GM12872 (cell line): Measurements from ENCODE around the gene CSGALNACT2.

Source experiments
- TF ChIP-seq, protein P1 (sequence below): IDR thresholded peaks from 3 replicates; pipeline ENCODE4 v1.5.1; 2011; ENCODE audit warnings: low read depth, mild to moderate bottlenecking, low read length, moderate library complexity; ENCODE audit not compliant: insufficient read depth

CSGALNACT2 gene

DNA sequence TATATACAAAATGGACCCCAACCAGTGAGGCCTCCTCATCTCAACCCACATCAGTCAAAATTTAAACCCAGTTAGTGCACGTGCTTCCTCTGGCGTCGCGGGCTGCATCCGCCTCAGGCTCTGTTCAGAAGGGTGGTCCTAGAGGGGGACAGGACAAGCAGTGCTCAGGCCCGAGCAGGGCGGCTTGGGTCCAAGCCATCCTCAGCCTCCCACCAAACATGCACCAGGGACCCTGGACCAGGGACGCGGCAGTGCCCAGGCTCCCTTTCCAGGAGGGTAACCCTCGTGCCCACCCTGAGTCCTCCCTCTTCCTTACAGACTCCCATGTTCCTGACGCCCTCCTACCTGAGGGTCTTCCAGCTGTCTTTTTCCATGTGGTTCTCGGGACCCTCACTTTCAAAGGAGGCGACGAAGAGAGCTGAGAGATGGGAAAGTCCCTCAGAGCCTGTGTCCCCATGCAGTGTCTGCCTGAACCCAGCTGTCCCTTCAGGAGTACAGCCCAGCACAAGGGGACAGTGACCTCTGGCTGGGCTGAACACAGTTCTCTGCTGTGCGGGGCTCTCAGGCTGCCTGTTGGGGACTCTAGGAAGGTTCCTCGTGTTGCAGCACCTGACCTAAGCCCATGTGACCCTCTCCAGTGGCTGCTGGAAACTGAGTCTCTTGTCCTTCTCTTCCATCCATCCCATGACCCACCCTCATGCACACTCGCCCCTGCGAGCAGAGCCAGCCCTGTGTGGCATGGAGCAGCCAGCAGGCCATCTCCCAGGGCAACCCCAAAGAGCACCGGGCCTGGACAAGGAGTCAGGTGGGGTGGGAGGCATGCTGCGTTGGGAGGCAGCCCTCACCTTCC is 58.1 kb downstream of the CSGALNACT2 start:
- TF ChIP-seq, protein P1, sequence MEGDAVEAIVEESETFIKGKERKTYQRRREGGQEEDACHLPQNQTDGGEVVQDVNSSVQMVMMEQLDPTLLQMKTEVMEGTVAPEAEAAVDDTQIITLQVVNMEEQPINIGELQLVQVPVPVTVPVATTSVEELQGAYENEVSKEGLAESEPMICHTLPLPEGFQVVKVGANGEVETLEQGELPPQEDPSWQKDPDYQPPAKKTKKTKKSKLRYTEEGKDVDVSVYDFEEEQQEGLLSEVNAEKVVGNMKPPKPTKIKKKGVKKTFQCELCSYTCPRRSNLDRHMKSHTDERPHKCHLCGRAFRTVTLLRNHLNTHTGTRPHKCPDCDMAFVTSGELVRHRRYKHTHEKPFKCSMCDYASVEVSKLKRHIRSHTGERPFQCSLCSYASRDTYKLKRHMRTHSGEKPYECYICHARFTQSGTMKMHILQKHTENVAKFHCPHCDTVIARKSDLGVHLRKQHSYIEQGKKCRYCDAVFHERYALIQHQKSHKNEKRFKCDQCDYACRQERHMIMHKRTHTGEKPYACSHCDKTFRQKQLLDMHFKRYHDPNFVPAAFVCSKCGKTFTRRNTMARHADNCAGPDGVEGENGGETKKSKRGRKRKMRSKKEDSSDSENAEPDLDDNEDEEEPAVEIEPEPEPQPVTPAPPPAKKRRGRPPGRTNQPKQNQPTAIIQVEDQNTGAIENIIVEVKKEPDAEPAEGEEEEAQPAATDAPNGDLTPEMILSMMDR = no peak

DNA sequence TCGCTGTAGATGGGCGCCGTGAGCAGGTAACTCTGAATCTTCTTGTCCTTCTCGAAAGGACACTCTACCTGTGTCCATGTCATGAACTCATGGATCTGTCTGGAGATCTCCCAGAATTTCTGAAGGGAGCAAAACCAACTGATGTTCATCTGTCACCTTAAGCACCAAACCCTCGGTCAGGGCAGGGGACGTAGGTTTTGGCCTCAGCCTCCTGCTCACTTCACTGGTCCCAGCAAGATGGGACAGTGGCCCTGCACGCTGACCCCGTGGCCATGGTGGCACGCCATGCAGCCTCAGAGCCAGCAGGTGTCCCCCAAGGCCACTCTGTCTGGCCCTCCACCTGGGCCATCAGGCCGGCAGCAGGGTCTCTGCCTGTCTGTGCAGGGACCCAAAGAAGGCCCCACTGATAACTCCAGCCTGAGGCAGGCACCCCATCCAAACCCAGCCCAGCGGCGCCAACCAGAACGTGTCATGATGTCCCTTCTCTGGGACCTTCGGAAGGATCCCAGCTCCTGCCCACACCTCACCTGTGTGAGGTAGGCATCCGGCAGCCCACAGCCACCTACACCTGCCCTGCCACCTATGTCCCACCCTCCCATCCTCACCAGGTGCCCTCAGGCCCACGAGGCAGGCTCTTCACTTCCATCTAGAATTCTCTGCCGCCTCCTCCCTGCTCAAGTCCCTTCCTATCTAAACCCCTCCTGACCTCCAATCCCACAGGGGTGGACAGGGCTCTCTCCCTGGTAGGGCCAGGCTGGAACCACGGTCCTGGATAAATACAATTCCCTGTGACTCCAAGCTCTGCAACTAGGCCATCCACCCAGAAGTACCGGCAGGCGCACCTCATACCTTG is 59.0 kb downstream of the CSGALNACT2 start:
- TF ChIP-seq, protein P1 = no peak

DNA sequence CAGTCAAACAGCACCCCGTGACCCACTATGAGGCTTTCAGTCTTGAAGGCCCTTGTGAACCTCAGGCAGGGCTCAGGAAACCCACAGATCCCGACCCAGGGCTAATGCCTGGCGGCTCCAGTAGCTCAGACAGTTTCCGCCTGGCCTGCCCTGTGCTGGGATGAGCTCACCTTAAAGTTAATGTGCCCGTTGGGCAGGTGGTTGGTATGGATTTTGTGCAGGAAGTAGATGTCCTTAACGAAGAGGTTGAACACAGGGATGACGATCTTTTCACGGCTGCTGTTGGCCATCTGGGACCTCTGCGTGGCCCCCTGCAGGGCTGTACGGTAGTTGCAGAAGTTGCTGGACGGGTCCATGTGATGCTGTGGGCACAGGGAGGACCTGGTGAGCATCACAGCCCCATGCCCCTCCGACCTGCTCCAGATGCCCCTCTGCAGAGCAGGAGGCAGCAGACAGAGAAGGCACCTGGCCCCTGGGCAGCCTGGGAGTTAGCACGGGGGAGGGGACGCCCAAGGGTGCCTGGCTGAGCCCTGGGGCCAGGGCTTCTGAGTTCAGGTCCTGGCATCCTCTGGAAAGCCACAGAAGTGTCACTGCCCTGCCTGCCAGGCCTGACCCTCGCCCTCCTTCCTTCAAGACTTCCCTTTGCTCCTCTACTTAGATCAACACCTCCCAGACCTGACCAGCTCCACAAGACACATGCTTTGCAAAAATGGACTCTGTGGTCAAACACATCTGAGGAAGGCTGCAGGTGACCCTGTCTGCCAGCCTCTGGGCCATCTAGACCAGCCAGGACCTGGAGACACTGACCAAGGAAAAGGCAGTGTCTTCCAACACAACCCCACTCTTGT is 59.8 kb downstream of the CSGALNACT2 start:
- TF ChIP-seq, protein P1 = peak; percentile 70

DNA sequence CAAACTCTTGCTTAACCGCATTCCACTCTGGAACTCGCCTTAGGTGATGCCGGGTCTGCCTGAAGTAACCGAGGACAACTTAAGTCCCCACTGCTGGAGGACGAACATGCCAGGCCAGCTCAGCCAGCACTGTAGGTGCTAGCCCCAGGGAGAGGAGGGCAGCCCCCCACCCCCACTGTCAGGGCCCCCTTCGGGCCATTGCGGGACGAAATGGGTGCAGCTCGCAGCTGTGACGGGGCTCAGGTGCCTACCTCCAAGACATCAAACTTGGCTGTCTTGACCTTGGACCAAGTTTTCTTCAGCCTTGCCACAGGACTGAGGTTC is 60.4 kb downstream of the CSGALNACT2 start:
- TF ChIP-seq, protein P1 = no peak

DNA sequence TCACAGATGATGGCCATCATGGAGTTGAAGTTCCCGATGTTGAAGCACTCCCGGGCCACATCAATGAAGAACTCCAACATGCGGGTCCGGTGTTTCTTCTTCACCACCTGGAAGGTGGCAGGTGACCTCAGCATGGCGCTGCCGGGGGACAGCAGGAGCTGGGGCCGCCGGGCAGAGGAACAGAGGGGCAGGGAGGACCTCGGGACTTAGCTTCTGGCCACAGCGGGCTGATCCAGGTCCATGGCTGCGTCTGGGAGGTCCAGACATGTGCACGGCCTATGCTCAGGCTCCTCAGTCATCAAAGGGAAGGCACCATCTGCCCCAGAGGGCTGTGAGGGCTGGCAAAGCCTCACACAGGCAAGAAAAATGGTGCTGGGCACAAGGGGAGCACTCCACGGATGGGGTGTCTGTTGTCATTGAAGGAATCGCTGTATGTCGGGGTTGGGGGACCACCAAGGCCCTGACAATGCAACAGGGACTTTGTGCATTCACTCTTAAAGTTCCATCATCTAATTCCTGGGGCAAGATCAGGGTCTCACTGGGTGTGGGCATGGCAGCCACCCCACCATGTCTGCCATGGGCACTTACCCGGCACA is 60.9 kb downstream of the CSGALNACT2 start:
- TF ChIP-seq, protein P1 = no peak

DNA sequence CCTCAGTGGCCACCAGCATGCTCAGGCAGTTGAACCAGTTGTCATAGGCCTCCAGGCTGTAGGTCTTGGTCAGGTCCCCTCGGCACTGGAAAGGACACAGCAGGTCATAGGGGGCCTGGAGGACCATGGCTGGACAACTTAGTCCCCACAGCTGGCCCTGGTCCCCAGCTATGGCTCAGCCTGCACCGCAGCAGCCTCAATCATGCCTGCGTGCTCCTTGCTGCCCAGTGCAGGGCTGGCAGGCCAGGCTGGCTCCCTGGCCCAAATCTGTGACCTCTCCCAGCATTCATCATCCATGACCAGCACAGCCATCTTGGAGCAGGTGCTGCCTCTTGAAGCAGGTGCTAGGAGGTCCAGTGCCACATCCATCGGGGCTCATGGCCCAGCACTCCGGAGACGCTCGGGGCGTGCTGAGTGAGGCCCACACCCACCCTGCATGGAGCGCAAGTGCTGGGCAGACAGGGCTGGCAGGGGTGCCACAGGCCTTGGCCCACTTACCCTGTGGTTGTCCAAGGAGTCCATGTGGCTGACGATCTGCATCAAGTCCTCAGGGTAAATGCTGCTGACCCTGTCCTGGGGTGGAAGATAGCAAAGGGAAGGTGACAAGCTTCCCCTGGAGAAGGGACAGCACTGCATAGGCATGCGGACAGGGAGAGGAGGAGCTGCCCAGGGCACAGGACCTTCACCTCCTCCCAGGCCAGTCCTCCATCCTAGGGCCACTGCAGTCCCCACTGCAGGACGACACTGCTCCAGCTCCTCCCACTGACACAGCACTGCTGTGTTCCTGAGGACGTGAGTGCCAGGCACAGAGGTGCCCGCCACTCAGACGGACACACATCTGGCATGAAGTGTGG is 61.7 kb downstream of the CSGALNACT2 start:
- TF ChIP-seq, protein P1 = no peak
